Endothelial cell of umbilical vein (primary cell): ENCODE data around the gene CUX1. TPM values are rescaled to one million over a fixed set of nuclear protein-coding genes. Genes with fewer than 3 reads are reported as not detected.

Experiments
- BruUV-seq: library from RNA; stranded (reverse); fragments of 400-500 nt; replicated peaks from 2 replicates; lab custom pipeline; 2021; lab: Mats Ljungman, UMichigan
- CTCF ChIA-PET: fragments of 300-600, 350-600 bp; sonication (Branson Sonifier 250); formaldehyde crosslinking; loops from one replicate; lab custom pipeline; 2021; ENCODE audit warnings: antibody characterized with exemption, inconsistent platforms; lab: Charles Lee
- POLR2A ChIA-PET: fragments of 300-600, 350-600 bp; sonication (Branson Sonifier 250); formaldehyde crosslinking; loops from one replicate; lab custom pipeline; 2021; ENCODE audit warnings: antibody characterized with exemption, inconsistent platforms; lab: Charles Lee
- DNase-seq: peaks from one replicate; pipeline ENCODE4 v3.0.0-alpha.2; 2011; ENCODE audit warnings: low read depth, low spot score
- FAIRE-seq: peaks from 2 replicates; lab custom pipeline; 2011; peaks lifted over from hg19 to GRCh38; lab: Jason Lieb, UNC
- H2AFZ ChIP-seq: 2 replicates; pipeline ENCODE4 v1.6.0; 2012; ENCODE audit warnings: low read depth, low read length, control low read depth, inconsistent platforms
- H3K27ac ChIP-seq: 2 replicates; pipeline ENCODE4 v1.5.1; 2011; ENCODE audit warnings: low read depth, mild to moderate bottlenecking, control low read depth, low read length, moderate library complexity; ENCODE audit not compliant: insufficient read depth
- H3K27me3 ChIP-seq, 2 experiments: 2 replicates each; pipeline versions ENCODE4 v1.6.0 to v1.6.1; 2011; ENCODE audit warnings: low read length in 2 of 2, mixed read lengths in 1 of 2; ENCODE audit not compliant: control insufficient read depth in 2 of 2, insufficient read depth in 2 of 2
- H3K36me3 ChIP-seq, 2 experiments: 2 replicates in 1 of 2; 3 replicates in 1 of 2; pipeline ENCODE4 v1.5.1; 2011; ENCODE audit warnings: low read length in 2 of 2, mild to moderate bottlenecking in 1 of 2, moderate library complexity in 1 of 2; ENCODE audit not compliant: control insufficient read depth in 2 of 2, insufficient read depth in 2 of 2; ENCODE audit errors: extremely low read depth in 1 of 2
- H3K4me1 ChIP-seq: 3 replicates; pipeline ENCODE4 v1.5.1; 2011; ENCODE audit warnings: mild to moderate bottlenecking, low read length; ENCODE audit not compliant: control insufficient read depth, insufficient read depth; ENCODE audit errors: extremely low read depth
- H3K4me2 ChIP-seq: 2 replicates; pipeline ENCODE4 v1.6.1; 2011; ENCODE audit warnings: low read length, control low read depth, mixed read lengths; ENCODE audit not compliant: insufficient read depth
- H3K4me3 ChIP-seq, 3 experiments: fragments of 200-600 bp in 1 of 3; sonication (generic), shearing (Covaris generic) in 1 of 3; replicated peaks in 1 of 3; 2 replicates each; pipeline ENCODE4 v1.5.1; 2011 to 2016; ENCODE audit warnings: control low read depth in 3 of 3, low read length in 3 of 3, mild to moderate bottlenecking in 2 of 3, inconsistent platforms in 1 of 3, low read depth in 1 of 3, moderate library complexity in 1 of 3; ENCODE audit not compliant: insufficient read depth in 1 of 3
- H3K79me2 ChIP-seq: 2 replicates; pipeline ENCODE4 v1.6.0; 2012; ENCODE audit warnings: low read length, inconsistent platforms; ENCODE audit not compliant: control insufficient read depth, insufficient read depth
- H3K9ac ChIP-seq: replicated peaks from 2 replicates; pipeline ENCODE3; 2011; ENCODE audit warnings: low read length, control low read depth; ENCODE audit not compliant: insufficient read depth; ENCODE audit errors: extremely low read depth
- H3K9me1 ChIP-seq: replicated peaks from 3 replicates; pipeline ENCODE4 v1.6.0; 2011; ENCODE audit warnings: mild to moderate bottlenecking, low read length; ENCODE audit not compliant: control insufficient read depth, insufficient read depth; ENCODE audit errors: extremely low read depth
- H3K9me3 ChIP-seq: replicated peaks from 2 replicates; pipeline ENCODE4 v1.5.1; 2012; ENCODE audit warnings: low read length, inconsistent platforms; ENCODE audit not compliant: control insufficient read depth, insufficient read depth
- H4K20me1 ChIP-seq: replicated peaks from 2 replicates; pipeline ENCODE3; 2011; ENCODE audit warnings: mild to moderate bottlenecking, low read length; ENCODE audit not compliant: control insufficient read depth, insufficient read depth; ENCODE audit errors: extremely low read depth
- CTCF ChIP-seq, 2 donors: IDR thresholded peaks; 1 replicate in 1 of 2; 2 replicates in 1 of 2; pipeline ENCODE4 v1.5.1; 2011; ENCODE audit warnings: low read length in 2 of 2, mild to moderate bottlenecking in 2 of 2, moderate library complexity in 2 of 2, control low read depth in 1 of 2, inconsistent platforms in 1 of 2, low read depth in 1 of 2; ENCODE audit not compliant: insufficient read depth in 1 of 2; ENCODE audit errors: extremely low read depth in 1 of 2
- GATA2 ChIP-seq: IDR thresholded peaks from 2 replicates; pipeline ENCODE4 v1.7.0; 2011; ENCODE audit warnings: low read depth, mild to moderate bottlenecking, moderate library complexity, mixed read lengths, low read length; ENCODE audit not compliant: insufficient read length, insufficient read depth
- JUN ChIP-seq: IDR thresholded peaks from 2 replicates; pipeline ENCODE4 v1.6.1; 2011; ENCODE audit warnings: borderline replicate concordance, low read depth; ENCODE audit not compliant: insufficient read length, insufficient read depth
- MAX ChIP-seq: IDR thresholded peaks from 2 replicates; pipeline ENCODE4 v1.6.1; 2011; ENCODE audit not compliant: insufficient read depth, insufficient read length
- MYC ChIP-seq: IDR thresholded peaks from one replicate; pipeline ENCODE4 v1.6.1; 2011; ENCODE audit warnings: mild to moderate bottlenecking, low read depth, low read length
- POLR2A ChIP-seq: IDR thresholded peaks from 2 replicates; pipeline ENCODE4 v1.6.1; 2012; ENCODE audit warnings: low read depth, mild to moderate bottlenecking, control low read depth, low read length
- dilution Hi-C: fragments of 300-500 bp; cut with MboI; formaldehyde crosslinking; loops from one replicate; pipeline ENCODE4 v1.15.0; 2019; ENCODE audit warnings: low sequenced_read_pairs; ENCODE audit not compliant: extremely low pct_ligation_motif_present
- intact Hi-C: fragments of 100-400 bp; cut with micrococcal nuclease; formaldehyde crosslinking; loops from one replicate; pipeline ENCODE4 v1.10.0; 2022
- polyA plus RNA-seq, 4 experiments: library from polyadenylated mRNA; depleted of rRNA in 3 of 4; stranded (reverse) in 3 of 4; unstranded in 1 of 4; fragments of >200 nt; gene quantifications; 2 replicates each; pipeline versions ENCODE4 v1.2.1 to v1.2.3, GENCODE V29; 2011 to 2012; ENCODE audit warnings: missing spikeins in 1 of 4
- total RNA-seq: library from RNA; stranded (reverse); gene quantifications from 2 replicates; pipeline ENCODE4 v1.2.3, GENCODE V29; 2021

The CUX1 gene
- total and polyA plus RNA-seq, 2 donors (not counting 3 experiments of a cell fraction or from before 2014, with no cell fraction given) = 13.8 to 49.8 TPM

GRCh38 chr7:102258749-102259107, 441.3 kb downstream of the CUX1 start:
- Histone ChIP-seq H2AFZ (no peak overlapping the region), H3K79me2 (no peaks in the 10 kb centered on the region), H3K9me1 (no peaks in the 10 kb centered on the region), H3K36me3 (no peaks in the 10 kb centered on the region), H3K4me3 (no peak overlapping the region), H4K20me1 (no peaks in the 10 kb centered on the region), H3K4me1 (no peaks in the 10 kb centered on the region), H3K9ac (no peak overlapping the region), H3K27ac (no peak overlapping the region), H3K9me3 (no peaks in the 10 kb centered on the region), H3K4me2 (no peak overlapping the region), H3K27me3 (no peaks in the 10 kb centered on the region)
- ChIA-PET CTCF (no interaction called here), POLR2A (no interaction called here)
- DNase-seq = no peak
- BruUV-seq = no TSS peak
- intact Hi-C loops (no loop called here), dilution Hi-C loops (no loop called here)
- FAIRE-seq = no peak
- TF ChIP-seq JUN (no peak), MAX (no peak), GATA2 (no peak), MYC (no peak), CTCF (IDR thresholded peaks at IDR 0.05; ENCODE audit: extremely low read depth in 1 of 2, insufficient read depth in 1 of 2, low read depth in 1 of 2, low read length in 2 of 2) (no peak)

- intact Hi-C loops (no loop called here), dilution Hi-C loops (no loop called here)
- no peak for DNase-seq
- Histone ChIP-seq H2AFZ (no peak overlapping the region), H3K27me3 (no peaks in the 10 kb centered on the region), H3K4me3 (no peak overlapping the region), H3K36me3 (no peaks in the 10 kb centered on the region), H3K9ac (no peak overlapping the region), H3K4me1 (no peaks in the 10 kb centered on the region), H3K79me2 (no peaks in the 10 kb centered on the region), H4K20me1 (no peaks in the 10 kb centered on the region), H3K9me3 (no peaks in the 10 kb centered on the region), H3K9me1 (no peaks in the 10 kb centered on the region), H3K4me2 (no peak overlapping the region), H3K27ac (no peak overlapping the region)
- POLR2A ChIA-PET = no interaction called here
- CTCF ChIA-PET = no interaction called here
- no peak for FAIRE-seq
- BruUV-seq = no TSS peak
- TF ChIP-seq POLR2A = no peak
These were observed 443.4 kb downstream of the CUX1 start for GRCh38 chr7:102260856-102261255.
